ENCODE results near the gene F13A1.

F13A1 gene

DNA sequence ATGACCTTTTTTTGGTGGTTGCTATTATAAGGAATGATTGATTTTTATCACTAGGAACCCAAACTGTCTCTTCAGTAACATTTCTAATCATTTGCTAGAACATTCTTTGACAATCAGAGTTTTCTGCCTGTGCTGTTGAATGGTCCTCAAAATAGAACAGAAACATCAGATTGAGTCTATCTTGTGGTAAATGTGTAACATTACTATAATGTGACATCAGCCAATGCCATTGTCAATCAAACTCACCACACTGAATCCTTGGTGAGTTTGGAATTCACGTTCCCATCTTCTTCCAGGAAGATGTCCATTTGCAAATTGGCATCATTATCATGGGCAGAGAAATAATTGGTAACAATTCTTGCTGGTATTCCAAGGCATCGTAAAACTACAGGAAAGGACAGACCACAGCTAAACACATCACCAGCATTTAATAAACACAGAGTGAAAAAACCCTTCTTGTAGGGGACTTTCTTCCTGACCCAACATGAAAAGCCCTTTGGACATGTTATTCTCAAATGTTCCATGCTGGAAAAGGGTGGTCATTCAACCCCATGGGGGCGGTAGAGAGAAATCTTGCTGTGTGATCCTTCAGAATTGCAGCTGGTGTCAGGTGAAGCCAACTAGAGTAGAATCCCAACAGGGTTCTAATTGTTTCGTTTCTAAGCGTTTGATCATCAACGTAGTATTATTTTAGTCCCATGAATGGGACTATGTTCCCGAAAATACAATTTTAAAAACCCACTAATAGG lies 98.5 kb downstream of the F13A1 start:
- TF ChIP-seq FOXP2 (optimal IDR thresholded peaks at IDR 0.05; ENCODE audit: borderline replicate concordance, extremely low read depth, extremely low read length, insufficient read depth) (no peak), TAF1 (IDR thresholded peaks at IDR 0.05; ENCODE audit: borderline replicate concordance, insufficient read depth, low read length) (no peak), SIN3A (IDR thresholded peaks at IDR 0.05; ENCODE audit: borderline replicate concordance, insufficient read depth, low read length) (no peak), POLR2AphosphoS5 (IDR thresholded peaks at IDR 0.05; ENCODE audit: low read depth, low read length) (no peak)
- TF ChIP-seq, protein P1, sequence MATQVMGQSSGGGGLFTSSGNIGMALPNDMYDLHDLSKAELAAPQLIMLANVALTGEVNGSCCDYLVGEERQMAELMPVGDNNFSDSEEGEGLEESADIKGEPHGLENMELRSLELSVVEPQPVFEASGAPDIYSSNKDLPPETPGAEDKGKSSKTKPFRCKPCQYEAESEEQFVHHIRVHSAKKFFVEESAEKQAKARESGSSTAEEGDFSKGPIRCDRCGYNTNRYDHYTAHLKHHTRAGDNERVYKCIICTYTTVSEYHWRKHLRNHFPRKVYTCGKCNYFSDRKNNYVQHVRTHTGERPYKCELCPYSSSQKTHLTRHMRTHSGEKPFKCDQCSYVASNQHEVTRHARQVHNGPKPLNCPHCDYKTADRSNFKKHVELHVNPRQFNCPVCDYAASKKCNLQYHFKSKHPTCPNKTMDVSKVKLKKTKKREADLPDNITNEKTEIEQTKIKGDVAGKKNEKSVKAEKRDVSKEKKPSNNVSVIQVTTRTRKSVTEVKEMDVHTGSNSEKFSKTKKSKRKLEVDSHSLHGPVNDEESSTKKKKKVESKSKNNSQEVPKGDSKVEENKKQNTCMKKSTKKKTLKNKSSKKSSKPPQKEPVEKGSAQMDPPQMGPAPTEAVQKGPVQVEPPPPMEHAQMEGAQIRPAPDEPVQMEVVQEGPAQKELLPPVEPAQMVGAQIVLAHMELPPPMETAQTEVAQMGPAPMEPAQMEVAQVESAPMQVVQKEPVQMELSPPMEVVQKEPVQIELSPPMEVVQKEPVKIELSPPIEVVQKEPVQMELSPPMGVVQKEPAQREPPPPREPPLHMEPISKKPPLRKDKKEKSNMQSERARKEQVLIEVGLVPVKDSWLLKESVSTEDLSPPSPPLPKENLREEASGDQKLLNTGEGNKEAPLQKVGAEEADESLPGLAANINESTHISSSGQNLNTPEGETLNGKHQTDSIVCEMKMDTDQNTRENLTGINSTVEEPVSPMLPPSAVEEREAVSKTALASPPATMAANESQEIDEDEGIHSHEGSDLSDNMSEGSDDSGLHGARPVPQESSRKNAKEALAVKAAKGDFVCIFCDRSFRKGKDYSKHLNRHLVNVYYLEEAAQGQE (IDR thresholded peaks at IDR 0.05; ENCODE audit: insufficient read depth in 1 of 2, low read depth in 2 of 2, low read length in 2 of 2) = no peak

- no peak for TF ChIP-seq FOXP2 (optimal IDR thresholded peaks at IDR 0.05; ENCODE audit: borderline replicate concordance, extremely low read depth, extremely low read length, insufficient read depth)
- TF ChIP-seq SIN3A (IDR thresholded peaks at IDR 0.05; ENCODE audit: borderline replicate concordance, insufficient read depth, low read length) = no peak
- TF ChIP-seq, protein P1 (IDR thresholded peaks at IDR 0.05; ENCODE audit: insufficient read depth in 1 of 2, low read depth in 2 of 2, low read length in 2 of 2) = no peak
- TF ChIP-seq POLR2AphosphoS5 (IDR thresholded peaks at IDR 0.05; ENCODE audit: low read depth, low read length) = no peak
- TF ChIP-seq TAF1 (IDR thresholded peaks at IDR 0.05; ENCODE audit: borderline replicate concordance, insufficient read depth, low read length) = no peak
These were observed 99.7 kb downstream of the F13A1 start for GRCh38 chr6:6220718-6221117.

- no peak for TF ChIP-seq POLR2AphosphoS5 (IDR thresholded peaks at IDR 0.05; ENCODE audit: low read depth, low read length)
- no peak for TF ChIP-seq SIN3A (IDR thresholded peaks at IDR 0.05; ENCODE audit: borderline replicate concordance, insufficient read depth, low read length)
- TF ChIP-seq, protein P1 (IDR thresholded peaks at IDR 0.05; ENCODE audit: insufficient read depth in 1 of 2, low read depth in 2 of 2, low read length in 2 of 2) = no peak
- no peak for TF ChIP-seq TAF1 (IDR thresholded peaks at IDR 0.05; ENCODE audit: borderline replicate concordance, insufficient read depth, low read length)
- no peak for TF ChIP-seq FOXP2 (optimal IDR thresholded peaks at IDR 0.05; ENCODE audit: borderline replicate concordance, extremely low read depth, extremely low read length, insufficient read depth)
These were observed 100.7 kb downstream of the F13A1 start for GRCh38 chr6:6219716-6220115.

GRCh38 chr6:6218759-6219085 lies 101.7 kb downstream of the F13A1 start:
- TF ChIP-seq FOXP2 (optimal IDR thresholded peaks at IDR 0.05; ENCODE audit: borderline replicate concordance, extremely low read depth, extremely low read length, insufficient read depth) = no peak
- TF ChIP-seq POLR2AphosphoS5 (IDR thresholded peaks at IDR 0.05; ENCODE audit: low read depth, low read length) = no peak
- no peak for TF ChIP-seq TAF1 (IDR thresholded peaks at IDR 0.05; ENCODE audit: borderline replicate concordance, insufficient read depth, low read length)
- TF ChIP-seq, protein P1 (IDR thresholded peaks at IDR 0.05; ENCODE audit: insufficient read depth in 1 of 2, low read depth in 2 of 2, low read length in 2 of 2) = no peak
- no peak for TF ChIP-seq SIN3A (IDR thresholded peaks at IDR 0.05; ENCODE audit: borderline replicate concordance, insufficient read depth, low read length)
